Measurements from ENCODE around the gene HOXA4.

HOXA4 gene

DNA sequence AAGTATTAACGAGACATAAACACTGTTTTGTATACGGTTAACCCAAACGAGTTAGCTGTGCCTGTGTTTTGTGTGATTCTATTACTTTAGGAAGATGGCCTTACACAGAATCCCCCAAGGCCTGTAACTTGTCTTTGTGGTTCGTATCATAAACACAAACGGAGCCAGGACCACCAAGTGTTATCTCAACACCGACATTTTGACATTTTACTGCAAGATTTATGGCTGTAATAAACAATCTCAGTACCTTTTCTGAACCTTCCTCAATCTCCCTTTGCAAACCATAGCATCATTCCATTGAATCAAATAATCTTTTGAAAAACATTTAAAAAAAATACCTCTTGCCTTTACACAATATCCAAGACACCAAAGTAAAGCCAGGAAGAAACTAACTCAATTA is 2.4 kb upstream of the HOXA4 start:
- Histone ChIP-seq H3K79me2 (ENCODE audit: control insufficient read depth, low read length) (no peaks in the 10 kb centered on the region), H3K27ac (ENCODE audit: low read depth, low read length) (no peak overlapping the region), H3K4me1 (ENCODE audit: control insufficient read depth, low read length) (no peaks in the 10 kb centered on the region), H4K20me1 (ENCODE audit: control insufficient read depth, insufficient read depth, low read depth, low read length) (no peaks in the 10 kb centered on the region), H3K4me3 (ENCODE audit: low read length) (no peak overlapping the region), H3K36me3 (ENCODE audit: control insufficient read depth, low read length) (no peaks in the 10 kb centered on the region), H3K4me2 (ENCODE audit: low read length) (no peak overlapping the region), H3K27me3 (ENCODE audit: control insufficient read depth, low read length) (peaks cover 53% of the 10 kb centered on the region), H3F3A (ENCODE audit: control insufficient read depth, insufficient read depth) (no peaks in the 10 kb centered on the region), H3K9me3 (ENCODE audit: control insufficient read depth, insufficient read depth, low read length) (no peaks in the 10 kb centered on the region), H3K9me2 (replicated peaks; ENCODE audit: control insufficient read depth, low read length) (no peaks in the 10 kb centered on the region)
- TF ChIP-seq, protein P1, sequence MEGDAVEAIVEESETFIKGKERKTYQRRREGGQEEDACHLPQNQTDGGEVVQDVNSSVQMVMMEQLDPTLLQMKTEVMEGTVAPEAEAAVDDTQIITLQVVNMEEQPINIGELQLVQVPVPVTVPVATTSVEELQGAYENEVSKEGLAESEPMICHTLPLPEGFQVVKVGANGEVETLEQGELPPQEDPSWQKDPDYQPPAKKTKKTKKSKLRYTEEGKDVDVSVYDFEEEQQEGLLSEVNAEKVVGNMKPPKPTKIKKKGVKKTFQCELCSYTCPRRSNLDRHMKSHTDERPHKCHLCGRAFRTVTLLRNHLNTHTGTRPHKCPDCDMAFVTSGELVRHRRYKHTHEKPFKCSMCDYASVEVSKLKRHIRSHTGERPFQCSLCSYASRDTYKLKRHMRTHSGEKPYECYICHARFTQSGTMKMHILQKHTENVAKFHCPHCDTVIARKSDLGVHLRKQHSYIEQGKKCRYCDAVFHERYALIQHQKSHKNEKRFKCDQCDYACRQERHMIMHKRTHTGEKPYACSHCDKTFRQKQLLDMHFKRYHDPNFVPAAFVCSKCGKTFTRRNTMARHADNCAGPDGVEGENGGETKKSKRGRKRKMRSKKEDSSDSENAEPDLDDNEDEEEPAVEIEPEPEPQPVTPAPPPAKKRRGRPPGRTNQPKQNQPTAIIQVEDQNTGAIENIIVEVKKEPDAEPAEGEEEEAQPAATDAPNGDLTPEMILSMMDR (IDR thresholded peaks at IDR 0.05; ENCODE audit: low read depth, low read length, poor library complexity, severe bottlenecking), result no peak
- TF ChIP-seq EZH2phosphoT487 (IDR thresholded peaks at IDR 0.05; ENCODE audit: borderline replicate concordance, low read length), result no peak

DNA sequence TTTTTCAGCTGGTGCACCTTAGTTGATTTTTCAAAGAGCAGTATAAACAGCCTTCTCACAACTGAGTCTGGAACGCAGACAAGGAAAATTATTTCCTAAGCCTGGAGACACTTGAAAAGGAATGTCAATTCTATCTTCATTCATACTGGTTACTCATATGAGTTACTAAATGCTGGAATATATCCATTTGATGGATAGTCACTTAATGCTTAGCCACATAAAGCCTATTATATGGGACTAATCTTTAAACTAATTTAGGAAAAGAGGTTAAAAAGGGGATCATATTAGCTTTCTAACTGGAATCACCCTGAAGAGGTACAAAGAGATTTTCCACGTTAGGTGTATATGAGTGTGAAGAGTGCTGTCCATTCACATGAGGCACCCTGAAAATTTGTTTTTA is 1.7 kb upstream of the HOXA4 start:
- Histone ChIP-seq H3K4me1 (ENCODE audit: control insufficient read depth, low read length) (no peaks in the 10 kb centered on the region), H3K27me3 (ENCODE audit: control insufficient read depth, low read length) (peaks cover 53% of the 10 kb centered on the region), H3K4me2 (ENCODE audit: low read length) (no peak overlapping the region), H3K79me2 (ENCODE audit: control insufficient read depth, low read length) (no peaks in the 10 kb centered on the region), H3K9me2 (replicated peaks; ENCODE audit: control insufficient read depth, low read length) (no peaks in the 10 kb centered on the region), H3K36me3 (ENCODE audit: control insufficient read depth, low read length) (no peaks in the 10 kb centered on the region), H3K27ac (ENCODE audit: low read depth, low read length) (no peak overlapping the region), H3F3A (ENCODE audit: control insufficient read depth, insufficient read depth) (no peaks in the 10 kb centered on the region), H3K4me3 (ENCODE audit: low read length) (no peak overlapping the region), H4K20me1 (ENCODE audit: control insufficient read depth, insufficient read depth, low read depth, low read length) (no peaks in the 10 kb centered on the region), H3K9me3 (ENCODE audit: control insufficient read depth, insufficient read depth, low read length) (no peaks in the 10 kb centered on the region)
- TF ChIP-seq EZH2phosphoT487 (IDR thresholded peaks at IDR 0.05; ENCODE audit: borderline replicate concordance, low read length), result no peak
- TF ChIP-seq, protein P1 (IDR thresholded peaks at IDR 0.05; ENCODE audit: low read depth, low read length, poor library complexity, severe bottlenecking), result no peak

DNA sequence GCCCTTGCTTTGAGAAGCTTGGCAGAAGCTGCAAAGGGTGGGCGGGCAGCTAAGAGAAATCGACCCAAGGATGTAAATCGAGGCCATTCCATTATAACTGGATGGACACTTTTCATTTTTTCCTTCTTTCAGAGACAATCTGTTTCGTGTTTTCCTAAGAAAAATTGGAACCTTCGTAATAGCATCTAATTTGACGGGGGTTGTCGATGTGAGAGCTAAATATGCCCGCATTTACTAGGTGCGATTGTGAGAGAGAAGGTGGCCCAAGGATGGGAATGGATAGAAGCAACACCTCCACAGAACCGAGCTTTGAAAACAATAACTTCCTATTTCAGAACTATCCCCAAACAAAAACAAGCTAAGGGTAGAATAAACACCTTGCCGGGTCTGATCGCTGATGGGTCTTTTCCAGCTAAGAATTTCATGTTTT is 848 bp upstream of the HOXA4 start:
- no peak overlapping the region for H3K27ac ChIP-seq (ENCODE audit: low read depth, low read length)
- H3K9me3 ChIP-seq (ENCODE audit: control insufficient read depth, insufficient read depth, low read length), result no peaks in the 10 kb centered on the region
- peaks cover 53% of the 10 kb centered on the region for H3K27me3 ChIP-seq (ENCODE audit: control insufficient read depth, low read length)
- H3K79me2 ChIP-seq (ENCODE audit: control insufficient read depth, low read length), result no peaks in the 10 kb centered on the region
- H3K36me3 ChIP-seq (ENCODE audit: control insufficient read depth, low read length), result no peaks in the 10 kb centered on the region
- H3K4me1 ChIP-seq (ENCODE audit: control insufficient read depth, low read length), result no peaks in the 10 kb centered on the region
- no peaks in the 10 kb centered on the region for H3F3A ChIP-seq (ENCODE audit: control insufficient read depth, insufficient read depth)
- H4K20me1 ChIP-seq (ENCODE audit: control insufficient read depth, insufficient read depth, low read depth, low read length), result no peaks in the 10 kb centered on the region
- TF ChIP-seq, protein P1 (IDR thresholded peaks at IDR 0.05; ENCODE audit: low read depth, low read length, poor library complexity, severe bottlenecking), result no peak
- TF ChIP-seq EZH2phosphoT487 (IDR thresholded peaks at IDR 0.05; ENCODE audit: borderline replicate concordance, low read length), result no peak
- H3K9me2 ChIP-seq (replicated peaks; ENCODE audit: control insufficient read depth, low read length), result no peaks in the 10 kb centered on the region
- H3K4me2 ChIP-seq (ENCODE audit: low read length), result no peak overlapping the region
- no peak overlapping the region for H3K4me3 ChIP-seq (ENCODE audit: low read length)

Data from DOHH2 (cell line).